Fibroblast of lung (primary cell): Measurements from ENCODE around the gene PLXNA4. TPM values are rescaled to one million over a fixed set of nuclear protein-coding genes. Genes with fewer than 3 reads are reported as not detected.

ENCODE experiments used
- DNase-seq, 2 donors: peaks; one replicate each; pipeline versions ENCODE4 v3.0.0 to v3.0.0-alpha.2; 2010; ENCODE audit warnings: low read depth in 2 of 2
- H2AFZ ChIP-seq: 2 replicates; pipeline ENCODE4 v1.5.1; 2012; ENCODE audit warnings: low read length, control low read depth, inconsistent platforms
- H3K27ac ChIP-seq: 2 replicates; pipeline ENCODE4 v1.5.1; 2011; ENCODE audit warnings: low read length, control low read depth; ENCODE audit not compliant: insufficient read depth
- H3K27me3 ChIP-seq: 2 replicates; pipeline ENCODE4 v1.5.1; 2011; ENCODE audit warnings: mild to moderate bottlenecking, low read length; ENCODE audit not compliant: control insufficient read depth, insufficient read depth
- H3K36me3 ChIP-seq: 2 replicates; pipeline ENCODE4 v1.5.1; 2011; ENCODE audit warnings: low read length; ENCODE audit not compliant: control insufficient read depth, insufficient read depth
- H3K4me1 ChIP-seq: 2 replicates; pipeline ENCODE4 v1.5.1; 2011; ENCODE audit warnings: low read length; ENCODE audit not compliant: control insufficient read depth, insufficient read depth; ENCODE audit errors: extremely low read depth
- H3K4me2 ChIP-seq: 2 replicates; pipeline ENCODE4 v1.5.1; 2011; ENCODE audit warnings: low read length, control low read depth; ENCODE audit not compliant: insufficient read depth; ENCODE audit errors: extremely low read depth
- H3K4me3 ChIP-seq, 4 experiments: fragments of 200-600 bp in 1 of 4; sonication (generic) in 1 of 4; replicated peaks in 1 of 4; 2 replicates each; pipeline ENCODE4 v1.5.1; 2011 to 2016; ENCODE audit warnings: low read length in 4 of 4, low read depth in 3 of 4, mild to moderate bottlenecking in 3 of 4, control low read depth in 2 of 4, inconsistent platforms in 1 of 4, mixed read lengths in 1 of 4; ENCODE audit not compliant: insufficient read depth in 1 of 4; ENCODE audit errors: control extremely low read depth in 1 of 4
- H3K79me2 ChIP-seq: 2 replicates; pipeline ENCODE4 v1.5.1; 2012; ENCODE audit warnings: mild to moderate bottlenecking, low read length, inconsistent platforms; ENCODE audit not compliant: control insufficient read depth, insufficient read depth
- H3K9ac ChIP-seq: 2 replicates; pipeline ENCODE4 v1.5.1; 2011; ENCODE audit warnings: mild to moderate bottlenecking, low read length, control low read depth; ENCODE audit not compliant: insufficient read depth
- H3K9me3 ChIP-seq: 2 replicates; pipeline ENCODE4 v1.5.1; 2012; ENCODE audit warnings: low read depth, low read length; ENCODE audit not compliant: control insufficient read depth, insufficient read depth
- H4K20me1 ChIP-seq: 2 replicates; pipeline ENCODE4 v1.5.1; 2011; ENCODE audit warnings: low read length; ENCODE audit not compliant: control insufficient read depth, insufficient read depth; ENCODE audit errors: extremely low read depth
- EZH2 ChIP-seq: IDR thresholded peaks from 2 replicates; pipeline ENCODE4 v1.5.1; 2012; ENCODE audit warnings: low read length, control low read depth, mild to moderate bottlenecking; ENCODE audit errors: missing control alignments
- polyA plus RNA-seq, 2 donors: library from polyadenylated mRNA; depleted of rRNA in 1 of 2; stranded (reverse) in 1 of 2; unstranded in 1 of 2; fragments of >200 nt; gene quantifications; 2 replicates each; pipeline ENCODE4 v1.2.1, GENCODE V29; 2011 to 2012; ENCODE audit warnings: missing spikeins in 1 of 2
- total RNA-seq: library from RNA; depleted of rRNA; stranded (reverse); fragments of >200 nt; gene quantifications from 2 replicates; pipeline ENCODE4 v1.2.1, GENCODE V29; 2014
- TF ChIP-seq, protein P1 (sequence below), 2 donors: IDR thresholded peaks in 1 of 2; conservative IDR thresholded peaks in 1 of 2; 1 replicate in 1 of 2; 2 replicates in 1 of 2; pipeline ENCODE4 v1.5.1; 2011 to 2012; ENCODE audit warnings: low read length in 2 of 2, control low read depth in 1 of 2, inconsistent platforms in 1 of 2, low read depth in 1 of 2, mild to moderate bottlenecking in 1 of 2

PLXNA4 gene
- total and polyA plus RNA-seq, 2 donors (not counting 1 experiment from before 2014, with no cell fraction given) = 1.2 to 1.5 TPM

DNA sequence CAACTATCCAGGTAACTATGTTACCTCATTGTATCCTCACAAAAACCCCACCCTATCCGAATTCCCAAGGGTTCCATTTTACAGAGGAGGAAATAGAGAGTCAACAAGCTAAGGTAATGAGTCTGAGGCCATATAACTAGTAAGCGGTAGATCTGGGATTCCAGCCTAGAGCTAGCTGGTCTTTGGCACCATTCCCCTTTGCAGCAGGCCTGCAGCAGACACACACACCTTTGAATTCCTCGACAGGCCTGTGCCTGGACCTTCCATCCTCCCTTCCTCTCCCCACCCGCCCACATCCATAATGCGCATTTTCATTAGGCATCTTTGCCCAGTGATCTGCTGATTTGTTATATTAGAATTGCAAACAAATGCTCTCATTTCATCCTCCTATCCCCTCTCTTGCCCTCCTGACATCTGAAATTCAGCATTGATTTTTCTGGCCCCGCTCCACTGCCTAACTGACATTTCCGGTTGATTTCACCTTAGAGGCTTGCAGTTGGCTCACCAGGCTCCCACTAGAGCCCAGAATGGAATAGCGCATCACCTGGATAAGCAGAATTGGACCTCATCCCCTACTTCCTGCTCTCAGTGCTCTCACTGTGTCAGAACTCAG is 129.5 kb downstream of the PLXNA4 start:
- Histone ChIP-seq H4K20me1 (no peaks in the 10 kb centered on the region), H3K27me3 (no peaks in the 10 kb centered on the region), H3K9me3 (no peaks in the 10 kb centered on the region), H3K4me2 (no peak overlapping the region), H2AFZ (no peak overlapping the region), H3K27ac (no peak overlapping the region), H3K36me3 (no peaks in the 10 kb centered on the region), H3K9ac (no peak overlapping the region), H3K4me3 (no peak overlapping the region), H3K4me1 (no peaks in the 10 kb centered on the region), H3K79me2 (no peaks in the 10 kb centered on the region)
- DNase-seq = no peak
- TF ChIP-seq, protein P1, sequence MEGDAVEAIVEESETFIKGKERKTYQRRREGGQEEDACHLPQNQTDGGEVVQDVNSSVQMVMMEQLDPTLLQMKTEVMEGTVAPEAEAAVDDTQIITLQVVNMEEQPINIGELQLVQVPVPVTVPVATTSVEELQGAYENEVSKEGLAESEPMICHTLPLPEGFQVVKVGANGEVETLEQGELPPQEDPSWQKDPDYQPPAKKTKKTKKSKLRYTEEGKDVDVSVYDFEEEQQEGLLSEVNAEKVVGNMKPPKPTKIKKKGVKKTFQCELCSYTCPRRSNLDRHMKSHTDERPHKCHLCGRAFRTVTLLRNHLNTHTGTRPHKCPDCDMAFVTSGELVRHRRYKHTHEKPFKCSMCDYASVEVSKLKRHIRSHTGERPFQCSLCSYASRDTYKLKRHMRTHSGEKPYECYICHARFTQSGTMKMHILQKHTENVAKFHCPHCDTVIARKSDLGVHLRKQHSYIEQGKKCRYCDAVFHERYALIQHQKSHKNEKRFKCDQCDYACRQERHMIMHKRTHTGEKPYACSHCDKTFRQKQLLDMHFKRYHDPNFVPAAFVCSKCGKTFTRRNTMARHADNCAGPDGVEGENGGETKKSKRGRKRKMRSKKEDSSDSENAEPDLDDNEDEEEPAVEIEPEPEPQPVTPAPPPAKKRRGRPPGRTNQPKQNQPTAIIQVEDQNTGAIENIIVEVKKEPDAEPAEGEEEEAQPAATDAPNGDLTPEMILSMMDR (conservative IDR thresholded peaks at IDR 0.05 in 1 of 2, IDR thresholded peaks at IDR 0.05 in 1 of 2; ENCODE audit: low read depth in 1 of 2, low read length in 2 of 2) = no peak
- TF ChIP-seq EZH2 = no peak

DNA sequence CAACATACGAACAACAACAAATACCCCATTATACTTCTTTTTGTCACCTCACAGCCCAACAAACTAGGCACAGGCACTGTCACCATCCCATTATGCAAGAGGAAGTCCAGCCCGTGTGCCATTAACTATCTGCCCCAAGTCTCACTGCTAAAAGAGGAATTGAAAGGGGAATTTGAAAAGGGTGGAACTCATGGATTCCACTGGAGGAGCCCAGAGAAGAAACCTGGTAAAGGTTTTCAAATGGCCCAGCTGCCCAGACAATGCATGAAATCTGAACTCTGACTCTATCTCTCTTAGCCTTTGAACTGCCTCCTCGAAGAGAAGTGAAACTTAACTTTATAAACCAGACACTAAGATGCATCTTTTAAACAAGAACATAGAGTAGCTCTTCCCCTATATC is 130.0 kb downstream of the PLXNA4 start:
- H3K27ac ChIP-seq = no peak overlapping the region
- H4K20me1 ChIP-seq = no peaks in the 10 kb centered on the region
- no peak overlapping the region for H3K4me3 ChIP-seq
- no peaks in the 10 kb centered on the region for H3K4me1 ChIP-seq
- no peaks in the 10 kb centered on the region for H3K36me3 ChIP-seq
- H3K79me2 ChIP-seq = no peaks in the 10 kb centered on the region
- DNase-seq = no peak
- H2AFZ ChIP-seq = no peak overlapping the region
- TF ChIP-seq EZH2 = no peak
- TF ChIP-seq, protein P1 (conservative IDR thresholded peaks at IDR 0.05 in 1 of 2, IDR thresholded peaks at IDR 0.05 in 1 of 2; ENCODE audit: low read depth in 1 of 2, low read length in 2 of 2) = no peak
- no peaks in the 10 kb centered on the region for H3K27me3 ChIP-seq
- no peak overlapping the region for H3K9ac ChIP-seq
- no peak overlapping the region for H3K4me2 ChIP-seq
- no peaks in the 10 kb centered on the region for H3K9me3 ChIP-seq

DNA sequence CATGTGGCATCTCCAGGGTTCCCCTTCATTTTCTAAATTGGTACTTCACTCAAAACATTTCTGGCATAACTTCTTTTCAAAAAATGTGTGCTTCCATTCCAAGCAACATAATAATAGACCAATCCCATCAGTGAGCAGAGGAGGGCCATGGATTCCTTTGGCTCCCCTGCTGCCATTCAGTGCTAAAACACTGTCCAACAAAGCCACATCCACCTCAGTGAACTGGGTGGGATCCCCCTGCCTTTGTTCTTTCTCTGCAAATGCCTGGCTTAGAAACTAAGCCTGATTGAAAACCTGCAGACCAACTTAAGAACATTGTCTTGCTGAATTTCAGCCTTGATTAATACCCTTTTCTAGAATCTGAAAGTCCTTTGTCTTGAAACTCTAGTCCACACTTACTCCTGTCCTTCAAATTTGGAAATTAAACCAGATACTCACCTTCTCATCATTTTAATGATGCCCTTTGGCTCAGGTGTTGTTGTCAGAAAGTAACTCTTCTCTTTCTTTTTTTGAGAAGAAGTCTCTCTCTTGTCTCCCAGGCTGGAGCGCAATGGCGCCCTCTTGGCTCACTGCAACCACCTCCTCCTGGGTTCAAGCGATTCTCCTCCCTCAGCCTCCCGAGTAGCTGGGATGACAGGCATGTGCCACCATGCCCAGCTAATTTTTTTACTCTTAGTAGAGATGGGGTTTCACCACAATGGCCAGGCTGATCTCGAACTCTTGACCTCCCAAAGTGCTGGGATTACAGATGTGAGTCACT is 132.3 kb downstream of the PLXNA4 start:
- no peak overlapping the region for H3K4me3 ChIP-seq
- no peak overlapping the region for H3K9ac ChIP-seq
- no peaks in the 10 kb centered on the region for H3K79me2 ChIP-seq
- no peaks in the 10 kb centered on the region for H4K20me1 ChIP-seq
- DNase-seq = no peak
- TF ChIP-seq, protein P1 (conservative IDR thresholded peaks at IDR 0.05 in 1 of 2, IDR thresholded peaks at IDR 0.05 in 1 of 2; ENCODE audit: low read depth in 1 of 2, low read length in 2 of 2) = no peak
- TF ChIP-seq EZH2 = no peak
- H2AFZ ChIP-seq = no peak overlapping the region
- H3K4me1 ChIP-seq = no peaks in the 10 kb centered on the region
- H3K36me3 ChIP-seq = no peaks in the 10 kb centered on the region
- no peak overlapping the region for H3K27ac ChIP-seq
- no peaks in the 10 kb centered on the region for H3K9me3 ChIP-seq
- no peak overlapping the region for H3K4me2 ChIP-seq
- H3K27me3 ChIP-seq = no peaks in the 10 kb centered on the region
